ENCODE data around the gene KCNB1. TPM values are rescaled to one million over a fixed set of nuclear protein-coding genes. Genes with fewer than 3 reads are reported as not detected.

Gene KCNB1
- total RNA-seq, 4 donors from 2014 or later, result 1.9 to 5.6 (median 2.3) TPM

GRCh38 chr20:49446080-49446479 lies 36.4 kb downstream of the KCNB1 start:
- H3K27ac ChIP-seq, result peak overlapping the region; percentile 22 to 87 (median 76)
- TF ChIP-seq POLR2AphosphoS5 (IDR thresholded peaks at IDR 0.05) (no peak), POLR2A (IDR thresholded peaks at IDR 0.05) (no peak), CTCF (IDR thresholded peaks at IDR 0.05) (no peak), EP300 (IDR thresholded peaks at IDR 0.05; ENCODE audit: low read depth) (no peak)
- H3K4me1 ChIP-seq, result peaks cover 6 to 34% (median 19%) of the 10 kb centered on the region in 4 donors
- intact Hi-C loops (cut with DNase I; ENCODE audit: low total_unique reads), result loop anchor here (10.0 kb wide), 1 partner anchor 51 kb away; no protein-coding TSS in a partner anchor
- 77% methylated on average over 3 of the region's 3 CpGs; no CpG with 5 or more reads in 1 of the 2 donors for WGBS, 2 donors (ENCODE audit: low coverage in 1 of 2)
- H3K36me3 ChIP-seq, result no peaks in the 10 kb centered on the region
- H3K4me3 ChIP-seq, result no peak overlapping the region
- in situ Hi-C loops (cut with MboI; ENCODE audit: low pct_ligation_motif_present in 1 of 4, low pct_unique_long_range_greater_than_20kb in 1 of 4, low sequenced_read_pairs in 3 of 4), result no loop called here
- no peaks in the 10 kb centered on the region for H3K9me3 ChIP-seq
- H3K27me3 ChIP-seq, result peaks cover 2% of the 10 kb centered on the region
- DNase-seq, result no peak

- no peak overlapping the region for H3K4me3 ChIP-seq
- no peaks in the 10 kb centered on the region for H3K36me3 ChIP-seq
- WGBS, 2 donors (ENCODE audit: low coverage in 1 of 2), result 26 to 33% methylated on average over 1 to 5 of the region's 5 CpGs
- H3K27ac ChIP-seq, result peak overlapping the region; percentile 25 to 87 (median 76)
- TF ChIP-seq POLR2AphosphoS5 (IDR thresholded peaks at IDR 0.05) (no peak), EP300 (IDR thresholded peaks at IDR 0.05; ENCODE audit: low read depth) (no peak), CTCF (IDR thresholded peaks at IDR 0.05) (no peak), POLR2A (IDR thresholded peaks at IDR 0.05) (no peak)
- H3K27me3 ChIP-seq, result peaks cover 2% of the 10 kb centered on the region
- H3K4me1 ChIP-seq, result peaks cover 6 to 34% (median 19%) of the 10 kb centered on the region in 4 donors
- no peak for DNase-seq
- no peaks in the 10 kb centered on the region for H3K9me3 ChIP-seq
- in situ Hi-C loops (cut with MboI; ENCODE audit: low pct_ligation_motif_present in 1 of 4, low pct_unique_long_range_greater_than_20kb in 1 of 4, low sequenced_read_pairs in 3 of 4), result no loop called here
- intact Hi-C loops (cut with DNase I; ENCODE audit: low total_unique reads), result loop anchor here (10.0 kb wide), 1 partner anchor 50 kb away; no protein-coding TSS in a partner anchor
Observed at GRCh38 chr20:49445176-49445575, 37.3 kb downstream of the KCNB1 start.

GRCh38 chr20:49444553-49444990 lies 37.9 kb downstream of the KCNB1 start:
- H3K27me3 ChIP-seq, result peaks cover 2% of the 10 kb centered on the region
- in situ Hi-C loops (cut with MboI; ENCODE audit: low pct_ligation_motif_present in 1 of 4, low pct_unique_long_range_greater_than_20kb in 1 of 4, low sequenced_read_pairs in 3 of 4) (no loop called here), intact Hi-C loops (cut with DNase I; ENCODE audit: low total_unique reads) (loop anchor here (10.0 kb wide), 1 partner anchor 50 kb away; no protein-coding TSS in a partner anchor)
- DNase-seq, result no peak
- no peaks in the 10 kb centered on the region for H3K36me3 ChIP-seq
- no peak overlapping the region for H3K4me3 ChIP-seq
- peaks cover 6 to 34% (median 19%) of the 10 kb centered on the region in 4 donors for H3K4me1 ChIP-seq
- WGBS, 2 donors (ENCODE audit: low coverage in 1 of 2), result 50% methylated on average over 1 of the region's 1 CpG; no CpG with 5 or more reads in 1 of the 2 donors
- H3K27ac ChIP-seq, result peak overlapping the region; percentile 25 to 87 (median 76)
- H3K9me3 ChIP-seq, result no peaks in the 10 kb centered on the region
- TF ChIP-seq EP300 (IDR thresholded peaks at IDR 0.05; ENCODE audit: low read depth) (no peak), CTCF (IDR thresholded peaks at IDR 0.05) (no peak), POLR2A (IDR thresholded peaks at IDR 0.05) (no peak), POLR2AphosphoS5 (IDR thresholded peaks at IDR 0.05) (no peak)

GRCh38 chr20:49437057-49437456 lies 45.4 kb downstream of the KCNB1 start:
- in situ Hi-C loops (cut with MboI; ENCODE audit: low pct_ligation_motif_present in 1 of 4, low pct_unique_long_range_greater_than_20kb in 1 of 4, low sequenced_read_pairs in 3 of 4) (no loop called here), intact Hi-C loops (cut with DNase I; ENCODE audit: low total_unique reads) (no loop called here)
- Histone ChIP-seq H3K4me3 (no peak overlapping the region), H3K9me3 (no peaks in the 10 kb centered on the region), H3K27ac (no peak overlapping the region), H3K4me1 (no peaks in the 10 kb centered on the region), H3K36me3 (no peaks in the 10 kb centered on the region), H3K27me3 (peaks cover 16% of the 10 kb centered on the region)
- no peak for TF ChIP-seq POLR2A (IDR thresholded peaks at IDR 0.05)
- no peak for TF ChIP-seq POLR2AphosphoS5 (IDR thresholded peaks at IDR 0.05)
- TF ChIP-seq CTCF (IDR thresholded peaks at IDR 0.05), result no peak
- no peak for TF ChIP-seq EP300 (IDR thresholded peaks at IDR 0.05; ENCODE audit: low read depth)
- 81 to 91% methylated on average over 3 of the region's 3 CpGs for WGBS, 2 donors (ENCODE audit: low coverage in 1 of 2)
- no peak for DNase-seq

All from transverse colon (tissue), 4 donors.